ENCODE data around the gene TCAP. TPM values are rescaled to one million over a fixed set of nuclear protein-coding genes. Genes with fewer than 3 reads are reported as not detected.

Gene TCAP
- total and polyA plus RNA-seq, 10 donors: 1.5 to 3.2 (median 2.2) TPM

DNA sequence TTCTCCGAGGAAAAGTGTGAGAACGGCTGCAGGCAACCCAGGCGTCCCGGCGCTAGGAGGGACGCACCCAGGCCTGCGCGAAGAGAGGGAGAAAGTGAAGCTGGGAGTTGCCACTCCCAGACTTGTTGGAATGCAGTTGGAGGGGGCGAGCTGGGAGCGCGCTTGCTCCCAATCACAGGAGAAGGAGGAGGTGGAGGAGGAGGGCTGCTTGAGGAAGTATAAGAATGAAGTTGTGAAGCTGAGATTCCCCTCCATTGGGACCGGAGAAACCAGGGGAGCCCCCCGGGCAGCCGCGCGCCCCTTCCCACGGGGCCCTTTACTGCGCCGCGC is 34.6 kb downstream of the TCAP start, which contains the start of gene ERBB2:
TSS of gene ERBB2 (plus strand) at position 247 of the 330 bp plus-strand sequence. CDS start 175 bp downstream, outside the sequence.
- Histone ChIP-seq H3K36me3 (peaks cover 0 to 6% (median 0%) of the 10 kb centered on the region in 6 donors), H3K27ac (peak within 1 kb of the TSS in 6 of 8 donors; percentile 10 to 70 (median 51)), H3K4me1 (peaks cover 0 to 22% (median 5%) of the 10 kb centered on the region in 6 donors), H3K9me3 (no peaks in the 10 kb centered on the region), H3K4me3 (peak within 1 kb of the TSS; percentile 31 to 66 (median 42)), H3K27me3 (replicated peaks in 1 of 7) (peaks cover 0 to 40% (median 24%) of the 10 kb centered on the region in 7 donors)
- intact Hi-C loops (cut with DNase I; ENCODE audit: low total_unique reads): no loop called here
- 12 to 18% (median 16%) methylated on average over 12 to 20 of the region's 20 CpGs for WGBS, 5 donors
- TF ChIP-seq, protein P1, sequence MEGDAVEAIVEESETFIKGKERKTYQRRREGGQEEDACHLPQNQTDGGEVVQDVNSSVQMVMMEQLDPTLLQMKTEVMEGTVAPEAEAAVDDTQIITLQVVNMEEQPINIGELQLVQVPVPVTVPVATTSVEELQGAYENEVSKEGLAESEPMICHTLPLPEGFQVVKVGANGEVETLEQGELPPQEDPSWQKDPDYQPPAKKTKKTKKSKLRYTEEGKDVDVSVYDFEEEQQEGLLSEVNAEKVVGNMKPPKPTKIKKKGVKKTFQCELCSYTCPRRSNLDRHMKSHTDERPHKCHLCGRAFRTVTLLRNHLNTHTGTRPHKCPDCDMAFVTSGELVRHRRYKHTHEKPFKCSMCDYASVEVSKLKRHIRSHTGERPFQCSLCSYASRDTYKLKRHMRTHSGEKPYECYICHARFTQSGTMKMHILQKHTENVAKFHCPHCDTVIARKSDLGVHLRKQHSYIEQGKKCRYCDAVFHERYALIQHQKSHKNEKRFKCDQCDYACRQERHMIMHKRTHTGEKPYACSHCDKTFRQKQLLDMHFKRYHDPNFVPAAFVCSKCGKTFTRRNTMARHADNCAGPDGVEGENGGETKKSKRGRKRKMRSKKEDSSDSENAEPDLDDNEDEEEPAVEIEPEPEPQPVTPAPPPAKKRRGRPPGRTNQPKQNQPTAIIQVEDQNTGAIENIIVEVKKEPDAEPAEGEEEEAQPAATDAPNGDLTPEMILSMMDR (IDR thresholded peaks at IDR 0.05 in 8 of 11, conservative IDR thresholded peaks at IDR 0.05 in 3 of 11): no peak
- TF ChIP-seq POLR2A (IDR thresholded peaks at IDR 0.05) (no peak), POLR2AphosphoS5 (IDR thresholded peaks at IDR 0.05) (peak; percentile 37 to 62 (median 41))
- DNase-seq: no peak

DNA sequence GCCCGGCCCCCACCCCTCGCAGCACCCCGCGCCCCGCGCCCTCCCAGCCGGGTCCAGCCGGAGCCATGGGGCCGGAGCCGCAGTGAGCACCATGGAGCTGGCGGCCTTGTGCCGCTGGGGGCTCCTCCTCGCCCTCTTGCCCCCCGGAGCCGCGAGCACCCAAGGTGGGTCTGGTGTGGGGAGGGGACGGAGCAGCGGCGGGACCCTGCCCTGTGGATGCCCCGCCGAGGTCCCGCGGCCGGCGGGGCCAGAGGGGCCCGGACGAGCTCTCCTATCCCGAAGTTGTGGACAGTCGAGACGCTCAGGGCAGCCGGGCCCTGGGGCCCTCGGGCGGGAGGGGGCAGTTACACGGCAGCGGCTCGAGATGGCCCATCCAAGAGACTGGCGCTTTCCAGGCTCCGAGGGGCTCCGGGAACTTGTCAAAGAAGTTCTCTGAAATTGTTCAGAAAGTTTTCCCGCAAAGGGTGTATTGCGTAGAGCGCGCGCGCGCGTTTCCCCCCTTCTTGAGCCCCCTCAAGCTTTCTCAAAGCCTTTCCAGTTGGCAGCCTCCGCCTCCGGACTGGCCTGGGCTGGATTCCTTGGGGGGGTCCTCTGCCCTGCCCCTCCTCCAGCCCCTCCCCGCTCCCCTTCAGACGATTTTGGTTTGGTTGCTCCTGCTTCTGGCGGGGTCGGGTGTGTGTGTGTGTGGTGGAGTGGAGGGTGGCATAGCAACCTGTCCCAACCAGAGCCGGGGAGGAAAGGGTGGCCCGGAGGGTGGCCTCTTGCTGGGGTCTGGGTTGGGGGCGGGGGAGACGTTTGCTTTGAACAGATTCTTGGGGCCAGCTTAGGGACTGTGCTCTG is 35.2 kb downstream of the TCAP start:
- WGBS, 5 donors: 3 to 14% (median 4%) methylated on average over 19 to 57 of the region's 57 CpGs
- no peaks in the 10 kb centered on the region for H3K9me3 ChIP-seq
- H3K27ac ChIP-seq: peak overlapping the region in 6 of 8 donors; percentile 10 to 70 (median 51)
- H3K4me1 ChIP-seq: peaks cover 0 to 22% (median 5%) of the 10 kb centered on the region in 6 donors
- TF ChIP-seq POLR2A (IDR thresholded peaks at IDR 0.05) (no peak), POLR2AphosphoS5 (IDR thresholded peaks at IDR 0.05) (no peak)
- TF ChIP-seq, protein P1 (IDR thresholded peaks at IDR 0.05 in 8 of 11, conservative IDR thresholded peaks at IDR 0.05 in 3 of 11): no peak
- H3K36me3 ChIP-seq: no peaks in the 10 kb centered on the region
- no peak for DNase-seq
- H3K27me3 ChIP-seq (replicated peaks in 1 of 7): peaks cover 0 to 40% (median 24%) of the 10 kb centered on the region in 7 donors
- peak overlapping the region; percentile 31 to 66 (median 42) for H3K4me3 ChIP-seq
- intact Hi-C loops (cut with DNase I; ENCODE audit: low total_unique reads): no loop called here

DNA sequence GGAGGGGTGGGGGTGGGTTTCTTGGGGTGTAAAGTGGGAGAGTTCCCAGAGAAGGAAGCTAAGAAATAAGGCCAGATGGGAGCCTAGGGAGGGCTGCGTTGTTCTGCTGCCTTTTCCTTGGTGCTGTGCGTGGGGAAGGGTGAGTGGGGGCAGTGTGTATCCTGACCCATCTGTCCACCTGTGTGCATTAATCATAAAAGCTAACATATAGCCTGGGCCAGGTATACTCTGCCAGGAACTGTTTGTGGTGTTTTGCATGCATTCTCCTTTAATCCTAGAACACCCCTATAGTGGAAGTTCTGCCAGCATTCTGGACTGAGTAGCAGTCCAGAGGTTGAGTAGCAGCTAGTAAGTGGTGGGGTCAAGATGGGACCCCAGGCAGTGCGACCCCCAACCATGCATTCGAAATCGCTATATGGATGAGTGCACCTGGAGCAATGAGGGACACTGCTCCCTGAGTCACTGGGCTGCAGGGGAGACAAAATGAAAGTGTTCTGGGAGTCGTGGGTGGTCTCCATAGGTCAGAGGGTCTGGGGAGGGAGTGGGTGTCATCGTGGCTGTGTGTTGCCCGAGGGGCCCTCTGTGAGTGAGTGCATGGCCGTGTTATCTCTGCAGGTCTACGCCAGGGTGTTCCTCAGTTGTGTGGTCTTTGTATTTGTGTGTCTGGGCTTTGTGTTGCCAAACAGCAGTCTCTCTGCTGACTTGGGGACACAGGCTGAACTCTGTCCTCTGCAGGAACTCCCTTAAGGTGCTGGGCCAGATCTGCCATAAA is 36.0 kb downstream of the TCAP start:
- DNase-seq: no peak
- H3K4me3 ChIP-seq: peak overlapping the region in 5 of 8 donors; percentile 34 to 66 (median 43)
- peaks cover 0 to 22% (median 5%) of the 10 kb centered on the region in 6 donors for H3K4me1 ChIP-seq
- intact Hi-C loops (cut with DNase I; ENCODE audit: low total_unique reads): no loop called here
- no peaks in the 10 kb centered on the region for H3K9me3 ChIP-seq
- H3K27ac ChIP-seq: no peak overlapping the region
- 52 to 67% (median 59%) methylated on average over 10 of the region's 10 CpGs for WGBS, 5 donors
- H3K27me3 ChIP-seq (replicated peaks in 1 of 7): peaks cover 0 to 40% (median 24%) of the 10 kb centered on the region in 7 donors
- H3K36me3 ChIP-seq: no peaks in the 10 kb centered on the region
- TF ChIP-seq POLR2AphosphoS5 (IDR thresholded peaks at IDR 0.05) (no peak), POLR2A (IDR thresholded peaks at IDR 0.05) (no peak)
- TF ChIP-seq, protein P1 (IDR thresholded peaks at IDR 0.05 in 8 of 11, conservative IDR thresholded peaks at IDR 0.05 in 3 of 11): no peak

All from spleen (tissue), 11 donors.